HEK293T (cell line): ENCODE data around the gene CLIP3.

ENCODE experiments used
- CTCF ChIA-PET: fragments of 350-600 bp; formaldehyde crosslinking; extraction: SDS; loops from one replicate; lab custom pipeline; 2021; ENCODE audit warnings: antibody characterized with exemption, inconsistent platforms; lab: Yijun Ruan, JAX
- POLR2A ChIA-PET: fragments of 350-600 bp; formaldehyde crosslinking; extraction: SDS; loops from one replicate; lab custom pipeline; 2020; ENCODE audit warnings: antibody characterized with exemption, inconsistent platforms; lab: Yijun Ruan, JAX
- DNase-seq: peaks from one replicate; pipeline ENCODE4 v3.0.0; 2012; ENCODE audit warnings: mixed read lengths; ENCODE audit errors: extremely low spot score
- ARNT ChIP-seq: fragments of 450-650 bp; IDR thresholded peaks from 2 replicates; pipeline ENCODE4 v1.6.1; 2017; ENCODE audit warnings: mild to moderate bottlenecking
- BHLHE40 ChIP-seq: fragments of 450-650 bp; IDR thresholded peaks from 2 replicates; pipeline ENCODE4 v1.6.1; 2016; ENCODE audit warnings: mild to moderate bottlenecking, moderate library complexity, borderline replicate concordance
- CTBP1 ChIP-seq: fragments of 450-650 bp; IDR thresholded peaks from 2 replicates; pipeline ENCODE4 v1.6.1; 2016; ENCODE audit warnings: borderline replicate concordance
- ELF4 ChIP-seq: fragments of 450-650 bp; IDR thresholded peaks from 2 replicates; pipeline ENCODE4 v1.6.1; 2017; ENCODE audit warnings: antibody characterized with exemption
- FOXA1 ChIP-seq: fragments of 450-650 bp; IDR thresholded peaks from 2 replicates; pipeline ENCODE4 v1.6.1; 2016; ENCODE audit warnings: mild to moderate bottlenecking
- FOXK2 ChIP-seq: fragments of 450-650 bp; IDR thresholded peaks from 2 replicates; pipeline ENCODE4 v1.6.1; 2016; ENCODE audit warnings: mild to moderate bottlenecking
- FOXM1 ChIP-seq: fragments of 450-650 bp; IDR thresholded peaks from 2 replicates; pipeline ENCODE4 v1.6.1; 2017; ENCODE audit warnings: mild to moderate bottlenecking, borderline replicate concordance
- HDGF ChIP-seq: fragments of 450-650 bp; IDR thresholded peaks from 2 replicates; pipeline ENCODE4 v1.6.1; 2017; ENCODE audit warnings: antibody characterized with exemption, borderline replicate concordance
- L3MBTL2 ChIP-seq: fragments of 450-650 bp; conservative IDR thresholded peaks from 2 replicates; pipeline ENCODE4 v1.6.1; 2016; ENCODE audit warnings: mild to moderate bottlenecking
- LEF1 ChIP-seq: fragments of 450-650 bp; IDR thresholded peaks from 2 replicates; pipeline ENCODE4 v1.6.1; 2017; ENCODE audit warnings: mild to moderate bottlenecking, borderline replicate concordance
- NFRKB ChIP-seq: fragments of 450-650 bp; IDR thresholded peaks from 2 replicates; pipeline ENCODE4 v1.6.1; 2016; ENCODE audit warnings: mild to moderate bottlenecking, moderate library complexity
- PKNOX1 ChIP-seq: fragments of 450-650 bp; IDR thresholded peaks from 2 replicates; pipeline ENCODE4 v1.6.1; 2016
- SP1 ChIP-seq: fragments of 450-650 bp; IDR thresholded peaks from 2 replicates; pipeline ENCODE4 v1.6.1; 2017
- SUZ12 ChIP-seq: fragments of 450-650 bp; IDR thresholded peaks from 2 replicates; pipeline ENCODE4 v1.6.1; 2016; ENCODE audit warnings: mild to moderate bottlenecking
- TARDBP ChIP-seq: fragments of 450-650 bp; IDR thresholded peaks from 2 replicates; pipeline ENCODE4 v1.6.1; 2016
- ZNF384 ChIP-seq: fragments of 450-650 bp; IDR thresholded peaks from 2 replicates; pipeline ENCODE4 v1.6.1; 2016

Gene CLIP3

GRCh38 chr19:35990771-35991730, 41.6 kb downstream of the CLIP3 start:
- POLR2A ChIA-PET = interaction anchor here (1.3 kb wide), 1 partner anchor 63 kb away, joined by 4 read pairs; the partner anchor contains the start of gene THAP8

GRCh38 chr19:35990156-35990555, 42.5 kb downstream of the CLIP3 start:
- ChIA-PET CTCF (no interaction called here), POLR2A (no interaction called here)
- no peak for DNase-seq

More at GRCh38 chr19:35990771-35991730, 41.6 kb downstream of the CLIP3 start:
- TF ChIP-seq ZNF384 = no peak
- TF ChIP-seq ELF4 = no peak
- TF ChIP-seq SUZ12 = no peak
- no peak for TF ChIP-seq SP1
- TF ChIP-seq HDGF = no peak
- TF ChIP-seq FOXA1 = no peak
- TF ChIP-seq FOXK2 = no peak
- no peak for TF ChIP-seq FOXM1
- TF ChIP-seq CTBP1 = no peak
- no peak for TF ChIP-seq ARNT
- TF ChIP-seq LEF1 = no peak
- TF ChIP-seq BHLHE40 = no peak
- TF ChIP-seq L3MBTL2 = no peak
- TF ChIP-seq NFRKB = no peak
- no peak for TF ChIP-seq PKNOX1
- TF ChIP-seq TARDBP = no peak
- CTCF ChIA-PET = interaction anchor here (0.5 to 0.6 kb wide), 2 partner anchors 65 to 107 kb away, joined by 3 to 4 read pairs; no protein-coding TSS in a partner anchor
- DNase-seq = no peak

GRCh38 chr19:35988824-35989223, 43.8 kb downstream of the CLIP3 start:
- POLR2A ChIA-PET = no interaction called here
- TF ChIP-seq SP1 (no peak), ZNF384 (no peak), L3MBTL2 (no peak), SUZ12 (no peak), TARDBP (no peak), ARNT (no peak), FOXA1 (no peak), HDGF (no peak), LEF1 (no peak), ELF4 (no peak), CTBP1 (no peak), PKNOX1 (no peak), FOXM1 (no peak), BHLHE40 (no peak), NFRKB (no peak), FOXK2 (no peak)
- CTCF ChIA-PET = no interaction called here

More at GRCh38 chr19:35990156-35990555, 42.5 kb downstream of the CLIP3 start:
- TF ChIP-seq FOXK2 = no peak

GRCh38 chr19:35987571-35987896, 45.1 kb downstream of the CLIP3 start:
- TF ChIP-seq BHLHE40 (no peak), SP1 (no peak), TARDBP (no peak), NFRKB (no peak), LEF1 (no peak), FOXK2 (no peak), PKNOX1 (no peak), ZNF384 (no peak), ELF4 (no peak), SUZ12 (no peak), HDGF (no peak), FOXA1 (no peak), CTBP1 (no peak), L3MBTL2 (no peak), ARNT (no peak), FOXM1 (no peak)
- CTCF ChIA-PET = no interaction called here
- POLR2A ChIA-PET = interaction anchor here (1.0 kb wide), 2 partner anchors 8 to 50 kb away, joined by 3 read pairs; no protein-coding TSS in a partner anchor
- no peak for DNase-seq

More at GRCh38 chr19:35988824-35989223, 43.8 kb downstream of the CLIP3 start:
- DNase-seq = no peak

GRCh38 chr19:35986664-35987570, 45.8 kb downstream of the CLIP3 start:
- peak; percentile 57 for DNase-seq
- CTCF ChIA-PET = no interaction called here
- POLR2A ChIA-PET = interaction anchor here (1.0 kb wide), 2 partner anchors 9 to 50 kb away, joined by 3 read pairs; no protein-coding TSS in a partner anchor
- no peak for TF ChIP-seq L3MBTL2
- TF ChIP-seq LEF1 = no peak
- no peak for TF ChIP-seq ELF4
- TF ChIP-seq FOXA1 = no peak
- no peak for TF ChIP-seq PKNOX1
- no peak for TF ChIP-seq FOXM1
- TF ChIP-seq ZNF384 = no peak
- no peak for TF ChIP-seq BHLHE40
- TF ChIP-seq FOXK2 = no peak
- no peak for TF ChIP-seq CTBP1
- no peak for TF ChIP-seq HDGF
- no peak for TF ChIP-seq SUZ12
- no peak for TF ChIP-seq ARNT
- TF ChIP-seq SP1 = no peak
- no peak for TF ChIP-seq TARDBP
- TF ChIP-seq NFRKB = no peak
